IMR-90 (cell line): Measurements from ENCODE around the gene CDH22. TPM values are rescaled to one million over a fixed set of nuclear protein-coding genes. Genes with fewer than 3 reads are reported as not detected.

Experiments used
- ATAC-seq: fragments of 200-7000 bp; cut with Tn5 transposase; 2 replicates; pipeline ENCODE4 v1.9.1; 2020; ENCODE audit warnings: low read depth, mild to moderate bottlenecking, moderate library complexity
- BruUV-seq: library from RNA; stranded (reverse); fragments of 400-500 nt; replicated peaks from 2 replicates; lab custom pipeline; 2021; lab: Mats Ljungman, UMichigan
- CTCF ChIA-PET: fragments of 300-600 bp; formaldehyde crosslinking; extraction: SDS; loops from one replicate; lab custom pipeline; 2021; ENCODE audit warnings: antibody characterized with exemption; lab: Yijun Ruan, JAX
- POLR2A ChIA-PET: fragments of 300-600 bp; sonication (Branson Sonifier 250); formaldehyde crosslinking; loops from one replicate; lab custom pipeline; 2022; ENCODE audit warnings: antibody characterized with exemption; ENCODE audit not compliant: unreplicated experiment; lab: Charles Lee
- DNase-seq: peaks from one replicate; pipeline ENCODE4 v3.0.0; 2013
- H2AFZ ChIP-seq: replicated peaks from 2 replicates; pipeline ENCODE3; 2013; ENCODE audit warnings: low read length, mild to moderate bottlenecking; ENCODE audit not compliant: poor library complexity
- H2AK5ac ChIP-seq: 2 replicates; pipeline ENCODE4 v1.6.1; 2013; ENCODE audit warnings: low read depth, low read length, inconsistent platforms
- H2AK9ac ChIP-seq: replicated peaks from 2 replicates; pipeline ENCODE3; 2013; ENCODE audit warnings: mild to moderate bottlenecking, low read depth, low read length, moderate library complexity; ENCODE audit not compliant: poor library complexity
- H2BK120ac ChIP-seq: 2 replicates; pipeline ENCODE4 v1.6.1; 2013; ENCODE audit warnings: low read depth, low read length, inconsistent platforms
- H2BK15ac ChIP-seq: 3 replicates; pipeline ENCODE4 v1.6.1; 2013; ENCODE audit warnings: low read depth, low read length, inconsistent platforms
- H2BK20ac ChIP-seq: 2 replicates; pipeline ENCODE4 v1.6.1; 2013; ENCODE audit warnings: low read depth, mild to moderate bottlenecking, inconsistent platforms, low read length, moderate library complexity
- H2BK5ac ChIP-seq: 2 replicates; pipeline ENCODE4 v1.6.1; 2013; ENCODE audit warnings: mild to moderate bottlenecking, low read depth, low read length, inconsistent platforms; ENCODE audit not compliant: poor library complexity, severe bottlenecking
- H3K14ac ChIP-seq: replicated peaks from 2 replicates; pipeline ENCODE4 v1.6.1; 2013; ENCODE audit warnings: low read depth, low read length, inconsistent platforms
- H3K18ac ChIP-seq: 2 replicates; pipeline ENCODE4 v1.6.1; 2013; ENCODE audit warnings: low read depth, low read length, control low read depth
- H3K23ac ChIP-seq: 2 replicates; pipeline ENCODE4 v1.6.1; 2013; ENCODE audit warnings: low read depth, low read length, inconsistent platforms
- H3K27ac ChIP-seq: 2 replicates; pipeline ENCODE4 v1.5.1; 2013; ENCODE audit warnings: mild to moderate bottlenecking, control low read depth, low read length; ENCODE audit not compliant: insufficient read depth
- H3K27me3 ChIP-seq: 2 replicates; pipeline ENCODE4 v1.6.1; 2013; ENCODE audit warnings: low read length; ENCODE audit not compliant: control insufficient read depth, insufficient read depth
- H3K36me3 ChIP-seq: 2 replicates; pipeline ENCODE4 v1.6.1; 2013; ENCODE audit warnings: low read length, mixed read lengths; ENCODE audit not compliant: control insufficient read depth, insufficient read depth
- H3K4ac ChIP-seq: 2 replicates; pipeline ENCODE4 v1.6.1; 2013; ENCODE audit warnings: low read depth, low read length, inconsistent platforms
- H3K4me1 ChIP-seq: 2 replicates; pipeline ENCODE4 v1.6.1; 2013; ENCODE audit warnings: low read length, mixed read lengths; ENCODE audit not compliant: control insufficient read depth, insufficient read depth
- H3K4me2 ChIP-seq: 2 replicates; pipeline ENCODE4 v1.6.1; 2013; ENCODE audit warnings: low read depth, mild to moderate bottlenecking, control low read depth, low read length, moderate library complexity
- H3K4me3 ChIP-seq: 2 replicates; pipeline ENCODE4 v1.5.1; 2013; ENCODE audit warnings: low read depth, mild to moderate bottlenecking, control low read depth, low read length, moderate library complexity; ENCODE audit not compliant: insufficient read depth
- H3K56ac ChIP-seq: 2 replicates; pipeline ENCODE4 v1.6.1; 2013; ENCODE audit warnings: low read length, inconsistent platforms; ENCODE audit not compliant: insufficient read depth; ENCODE audit errors: extremely low read depth
- H3K79me1 ChIP-seq, 2 experiments: 2 replicates each; pipeline ENCODE4 v1.6.1; 2013; ENCODE audit warnings: low read length in 2 of 2, inconsistent platforms in 1 of 2, low read depth in 1 of 2
- H3K9ac ChIP-seq: 2 replicates; pipeline ENCODE4 v1.6.1; 2013; ENCODE audit warnings: low read depth, low read length, control low read depth
- H3K9me1 ChIP-seq: 2 replicates; pipeline ENCODE4 v1.6.1; 2013; ENCODE audit warnings: low read length, inconsistent platforms; ENCODE audit not compliant: insufficient read depth
- H3K9me3 ChIP-seq: 2 replicates; pipeline ENCODE4 v1.6.1; 2013; ENCODE audit warnings: low read length; ENCODE audit not compliant: control insufficient read depth, insufficient read depth
- H4K20me1 ChIP-seq: 2 replicates; pipeline ENCODE4 v1.6.1; 2013; ENCODE audit warnings: low read length, inconsistent platforms; ENCODE audit not compliant: insufficient read depth
- H4K5ac ChIP-seq: 2 replicates; pipeline ENCODE4 v1.6.1; 2013; ENCODE audit warnings: mild to moderate bottlenecking, low read depth, low read length, control low read depth
- H4K8ac ChIP-seq, 2 experiments: 2 replicates each; pipeline ENCODE4 v1.6.1; 2013; ENCODE audit warnings: low read depth in 2 of 2, low read length in 2 of 2, control low read depth in 1 of 2, inconsistent platforms in 1 of 2
- H4K91ac ChIP-seq: 2 replicates; pipeline ENCODE4 v1.6.1; 2013; ENCODE audit warnings: low read depth, low read length, inconsistent platforms; ENCODE audit not compliant: insufficient read depth
- BHLHE40 ChIP-seq: fragments of 150-350 bp; IDR thresholded peaks from 2 replicates; pipeline ENCODE4 v1.6.1; 2016; ENCODE audit warnings: mild to moderate bottlenecking, low read depth, low read length
- CEBPB ChIP-seq: IDR thresholded peaks from 2 replicates; pipeline ENCODE4 v1.6.1; 2012; ENCODE audit warnings: low read depth, low read length, improper control_type of control experiment
- CHD1 ChIP-seq: IDR thresholded peaks from 2 replicates; pipeline ENCODE4 v1.6.1; 2012; ENCODE audit warnings: low read depth, low read length, improper control_type of control experiment
- FOS ChIP-seq: fragments of 150-350 bp; IDR thresholded peaks from 2 replicates; pipeline ENCODE4 v1.6.1; 2016; ENCODE audit warnings: low read depth, low read length
- MAFK ChIP-seq: IDR thresholded peaks from 2 replicates; pipeline ENCODE4 v1.6.1; 2012; ENCODE audit warnings: low read depth, low read length, improper control_type of control experiment
- MAZ ChIP-seq: IDR thresholded peaks from 2 replicates; pipeline ENCODE4 v1.6.1; 2012; ENCODE audit warnings: low read depth, mild to moderate bottlenecking, low read length, improper control_type of control experiment, moderate library complexity, borderline replicate concordance
- MXI1 ChIP-seq: IDR thresholded peaks from 2 replicates; pipeline ENCODE4 v1.6.1; 2012; ENCODE audit warnings: low read depth, mild to moderate bottlenecking, low read length, moderate library complexity, borderline replicate concordance
- NFE2L2 ChIP-seq: fragments of 150-350 bp; IDR thresholded peaks from 2 replicates; pipeline ENCODE4 v1.6.1; 2016; ENCODE audit warnings: low read depth, mild to moderate bottlenecking, low read length
- POLR2A ChIP-seq: IDR thresholded peaks from 2 replicates; pipeline ENCODE4 v1.6.1; 2012; ENCODE audit warnings: mild to moderate bottlenecking, low read depth, low read length
- RAD21 ChIP-seq: IDR thresholded peaks from 2 replicates; pipeline ENCODE4 v1.6.1; 2012; ENCODE audit warnings: low read length, improper control_type of control experiment
- RCOR1 ChIP-seq: IDR thresholded peaks from 2 replicates; pipeline ENCODE4 v1.6.1; 2012; ENCODE audit warnings: mild to moderate bottlenecking, low read length, improper control_type of control experiment; ENCODE audit not compliant: insufficient replicate concordance
- RFX5 ChIP-seq: IDR thresholded peaks from 2 replicates; pipeline ENCODE4 v1.8.0; 2012; ENCODE audit warnings: low read depth, mild to moderate bottlenecking, low read length, moderate library complexity
- SMC3 ChIP-seq: fragments of 150-350 bp; IDR thresholded peaks from 2 replicates; pipeline ENCODE4 v1.6.1; 2016; ENCODE audit warnings: low read depth, mild to moderate bottlenecking, antibody characterized with exemption, low read length, moderate library complexity
- WGBS, 2 experiments: methylation state at CpG; one replicate each; pipeline versions ENCODE4 v1.1.5 to v1.1.7; 2013; ENCODE audit warnings: missing lambda C conversion rate in 2 of 2; ENCODE audit not compliant: insufficient read length in 1 of 2; ENCODE audit errors: extremely low coverage in 2 of 2; 5-methylcytosine and 5-hydroxymethylcytosine counted together
- dilution Hi-C: fragments of 300-500 bp; cut with HindIII; formaldehyde crosslinking; loops from one replicate; pipeline ENCODE4 v1.14.3; 2018; ENCODE audit warnings: low sequenced_read_pairs; ENCODE audit not compliant: unreplicated experiment
- in situ Hi-C: fragments of 300-500 bp; cut with MboI; formaldehyde crosslinking; loops from 3 replicates; pipeline ENCODE4 v1.14.3; 2019; ENCODE audit warnings: low sequenced_read_pairs, inconsistent platforms, mixed read lengths
- intact Hi-C: fragments of 100-400 bp; cut with micrococcal nuclease; formaldehyde crosslinking; loops from 2 replicates; pipeline ENCODE4 v1.10.0; 2022
- polyA plus RNA-seq, 3 experiments: library from polyadenylated mRNA; depleted of rRNA; stranded (reverse); fragments of >200 nt; gene quantifications; 2 replicates each; pipeline ENCODE4 v1.2.3, GENCODE V29; 2012; ENCODE audit warnings: low replicate concordance in 1 of 3
- total RNA-seq: library from RNA; depleted of rRNA; stranded (reverse); fragments of >200 nt; gene quantifications from 2 replicates; pipeline ENCODE4 v1.2.3, GENCODE V29; 2012
- TF ChIP-seq, protein P1 (sequence below): fragments of 150-350 bp; IDR thresholded peaks from 2 replicates; pipeline ENCODE4 v1.6.1; 2017; ENCODE audit warnings: mild to moderate bottlenecking, antibody characterized with exemption, low read length, low read depth
- TF ChIP-seq, protein P2 (sequence below): conservative IDR thresholded peaks from 2 replicates; pipeline ENCODE4 v1.5.1; 2012; ENCODE audit warnings: mild to moderate bottlenecking, low read depth, low read length, improper control_type of control experiment
- TF ChIP-seq, protein P3 (sequence below): fragments of 150-350 bp; IDR thresholded peaks from 2 replicates; pipeline ENCODE4 v1.6.1; 2016; ENCODE audit warnings: low read depth, mild to moderate bottlenecking, low read length, moderate library complexity, borderline replicate concordance

The CDH22 gene
- total and polyA plus RNA-seq, 2 of the 4 experiments (the other 2 are of a cell fraction): not detected

DNA sequence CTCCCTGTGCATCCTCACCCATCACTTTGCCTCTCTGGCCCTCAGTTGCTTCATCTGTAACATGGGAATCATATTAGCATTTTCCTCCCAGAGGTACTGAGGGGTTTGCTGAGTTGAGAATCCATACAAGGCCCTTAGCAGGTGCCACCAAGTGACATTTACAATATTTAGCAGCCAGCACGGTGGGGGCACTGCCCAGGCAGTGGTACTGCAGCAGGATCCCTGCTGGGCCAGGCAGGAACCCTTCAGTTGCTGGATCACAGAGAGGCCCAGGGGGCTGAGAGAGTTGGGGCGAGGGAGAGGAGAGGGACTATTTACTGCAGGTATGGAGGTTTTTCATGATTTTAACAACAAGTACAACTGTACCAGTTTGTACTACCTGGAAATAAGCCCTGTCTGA, 65.9 kb downstream of the CDH22 start:
- intact Hi-C loops: no loop called here

More for the DNA sequence above, 65.9 kb downstream of the CDH22 start:
- Histone ChIP-seq H2BK5ac (no peak overlapping the region), H2BK120ac (no peak overlapping the region), H3K9ac (no peak overlapping the region), H3K56ac (no peak overlapping the region), H2AK5ac (no peak overlapping the region), H3K36me3 (no peaks in the 10 kb centered on the region), H4K20me1 (no peaks in the 10 kb centered on the region), H3K23ac (no peak overlapping the region), H3K79me1 (no peaks in the 10 kb centered on the region), H3K4me3 (no peak overlapping the region), H3K27me3 (peaks cover 18% of the 10 kb centered on the region), H2BK20ac (no peak overlapping the region), H4K5ac (no peak overlapping the region), H3K18ac (no peak overlapping the region), H2AFZ (no peak overlapping the region), H4K91ac (no peak overlapping the region), H2AK9ac (no peak overlapping the region), H3K4me1 (no peaks in the 10 kb centered on the region), H4K8ac (no peak overlapping the region), H3K9me1 (no peaks in the 10 kb centered on the region), H2BK15ac (no peak overlapping the region), H3K14ac (no peak overlapping the region), H3K27ac (no peak overlapping the region), H3K4ac (no peak overlapping the region), H3K4me2 (no peak overlapping the region), H3K9me3 (no peaks in the 10 kb centered on the region)
- ChIA-PET POLR2A (no interaction called here), CTCF (no interaction called here)
- TF ChIP-seq RFX5 (no peak), SMC3 (no peak), POLR2A (no peak), RAD21 (no peak), CEBPB (no peak), MAFK (no peak), MXI1 (no peak), FOS (no peak), BHLHE40 (no peak), MAZ (no peak), CHD1 (no peak), RCOR1 (no peak), NFE2L2 (no peak)
- TF ChIP-seq, protein P1, sequence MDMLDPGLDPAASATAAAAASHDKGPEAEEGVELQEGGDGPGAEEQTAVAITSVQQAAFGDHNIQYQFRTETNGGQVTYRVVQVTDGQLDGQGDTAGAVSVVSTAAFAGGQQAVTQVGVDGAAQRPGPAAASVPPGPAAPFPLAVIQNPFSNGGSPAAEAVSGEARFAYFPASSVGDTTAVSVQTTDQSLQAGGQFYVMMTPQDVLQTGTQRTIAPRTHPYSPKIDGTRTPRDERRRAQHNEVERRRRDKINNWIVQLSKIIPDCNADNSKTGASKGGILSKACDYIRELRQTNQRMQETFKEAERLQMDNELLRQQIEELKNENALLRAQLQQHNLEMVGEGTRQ: no peak
- TF ChIP-seq, protein P2, sequence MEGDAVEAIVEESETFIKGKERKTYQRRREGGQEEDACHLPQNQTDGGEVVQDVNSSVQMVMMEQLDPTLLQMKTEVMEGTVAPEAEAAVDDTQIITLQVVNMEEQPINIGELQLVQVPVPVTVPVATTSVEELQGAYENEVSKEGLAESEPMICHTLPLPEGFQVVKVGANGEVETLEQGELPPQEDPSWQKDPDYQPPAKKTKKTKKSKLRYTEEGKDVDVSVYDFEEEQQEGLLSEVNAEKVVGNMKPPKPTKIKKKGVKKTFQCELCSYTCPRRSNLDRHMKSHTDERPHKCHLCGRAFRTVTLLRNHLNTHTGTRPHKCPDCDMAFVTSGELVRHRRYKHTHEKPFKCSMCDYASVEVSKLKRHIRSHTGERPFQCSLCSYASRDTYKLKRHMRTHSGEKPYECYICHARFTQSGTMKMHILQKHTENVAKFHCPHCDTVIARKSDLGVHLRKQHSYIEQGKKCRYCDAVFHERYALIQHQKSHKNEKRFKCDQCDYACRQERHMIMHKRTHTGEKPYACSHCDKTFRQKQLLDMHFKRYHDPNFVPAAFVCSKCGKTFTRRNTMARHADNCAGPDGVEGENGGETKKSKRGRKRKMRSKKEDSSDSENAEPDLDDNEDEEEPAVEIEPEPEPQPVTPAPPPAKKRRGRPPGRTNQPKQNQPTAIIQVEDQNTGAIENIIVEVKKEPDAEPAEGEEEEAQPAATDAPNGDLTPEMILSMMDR: no peak
- TF ChIP-seq, protein P3, sequence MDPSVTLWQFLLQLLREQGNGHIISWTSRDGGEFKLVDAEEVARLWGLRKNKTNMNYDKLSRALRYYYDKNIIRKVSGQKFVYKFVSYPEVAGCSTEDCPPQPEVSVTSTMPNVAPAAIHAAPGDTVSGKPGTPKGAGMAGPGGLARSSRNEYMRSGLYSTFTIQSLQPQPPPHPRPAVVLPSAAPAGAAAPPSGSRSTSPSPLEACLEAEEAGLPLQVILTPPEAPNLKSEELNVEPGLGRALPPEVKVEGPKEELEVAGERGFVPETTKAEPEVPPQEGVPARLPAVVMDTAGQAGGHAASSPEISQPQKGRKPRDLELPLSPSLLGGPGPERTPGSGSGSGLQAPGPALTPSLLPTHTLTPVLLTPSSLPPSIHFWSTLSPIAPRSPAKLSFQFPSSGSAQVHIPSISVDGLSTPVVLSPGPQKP: no peak
- 0% methylated on average over 1 of the region's 2 CpGs; no CpG with 5 or more reads in 1 of the 2 experiments for WGBS, 2 experiments
- BruUV-seq: no TSS peak
- dilution Hi-C loops (no loop called here), in situ Hi-C loops (no loop called here)
- DNase-seq (no peak), ATAC-seq (no peak)
